ENCODE results near the gene PPP1R15B.
A peak's percentile ranks its signal among the peaks of the same experiment; 100 is the strongest.

PPP1R15B gene

GRCh38 chr1:204359474-204360255, 52.0 kb downstream of the PPP1R15B start, which contains the start of gene PLEKHA6:
Gene PLEKHA6 (minus strand): TSS chr1:204359929. CDS start chr1:204273727, 86,202 bp downstream.
- no peak for DNase-seq (ENCODE audit: low read depth, low spot score)
- ChIA-PET CTCF (interaction anchor here (0.7 to 9.5 kb wide), 17 partner anchors 9 to 489 kb away, joined by 3 to 378 read pairs (median 4); partner anchors contain the start of genes ETNK2, GOLT1A and REN), POLR2A (no interaction called here)
- peak within 1 kb of the TSS; percentile 49 for H3K4me3 ChIP-seq (ENCODE audit: low read depth, low read length)
- TF ChIP-seq, protein P1, sequence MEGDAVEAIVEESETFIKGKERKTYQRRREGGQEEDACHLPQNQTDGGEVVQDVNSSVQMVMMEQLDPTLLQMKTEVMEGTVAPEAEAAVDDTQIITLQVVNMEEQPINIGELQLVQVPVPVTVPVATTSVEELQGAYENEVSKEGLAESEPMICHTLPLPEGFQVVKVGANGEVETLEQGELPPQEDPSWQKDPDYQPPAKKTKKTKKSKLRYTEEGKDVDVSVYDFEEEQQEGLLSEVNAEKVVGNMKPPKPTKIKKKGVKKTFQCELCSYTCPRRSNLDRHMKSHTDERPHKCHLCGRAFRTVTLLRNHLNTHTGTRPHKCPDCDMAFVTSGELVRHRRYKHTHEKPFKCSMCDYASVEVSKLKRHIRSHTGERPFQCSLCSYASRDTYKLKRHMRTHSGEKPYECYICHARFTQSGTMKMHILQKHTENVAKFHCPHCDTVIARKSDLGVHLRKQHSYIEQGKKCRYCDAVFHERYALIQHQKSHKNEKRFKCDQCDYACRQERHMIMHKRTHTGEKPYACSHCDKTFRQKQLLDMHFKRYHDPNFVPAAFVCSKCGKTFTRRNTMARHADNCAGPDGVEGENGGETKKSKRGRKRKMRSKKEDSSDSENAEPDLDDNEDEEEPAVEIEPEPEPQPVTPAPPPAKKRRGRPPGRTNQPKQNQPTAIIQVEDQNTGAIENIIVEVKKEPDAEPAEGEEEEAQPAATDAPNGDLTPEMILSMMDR (IDR thresholded peaks at IDR 0.05; ENCODE audit: insufficient read depth, low read length, missing control alignments), result peak; percentile 78

- TF ChIP-seq, protein P1 (IDR thresholded peaks at IDR 0.05; ENCODE audit: insufficient read depth, low read length, missing control alignments), result no peak
- ChIA-PET CTCF (interaction anchor here (1.0 to 9.5 kb wide), 9 partner anchors 8 to 488 kb away, joined by 3 to 378 read pairs (median 124); partner anchors contain the start of genes ETNK2, GOLT1A and REN), POLR2A (no interaction called here)
- no peak for DNase-seq (ENCODE audit: low read depth, low spot score)
- H3K4me3 ChIP-seq (ENCODE audit: low read depth, low read length), result peak overlapping the region; percentile 49
These were observed 52.5 kb downstream of the PPP1R15B start for GRCh38 chr1:204359131-204359473.

GRCh38 chr1:204358605-204359004, 53.0 kb downstream of the PPP1R15B start:
- ChIA-PET POLR2A (no interaction called here), CTCF (interaction anchor here (2.6 to 9.5 kb wide), 6 partner anchors 8 to 198 kb away, joined by 16 to 378 read pairs (median 228); partner anchors contain the start of genes ETNK2, GOLT1A and REN)
- H3K4me3 ChIP-seq (ENCODE audit: low read depth, low read length), result peak overlapping the region; percentile 49
- DNase-seq (ENCODE audit: low read depth, low spot score), result no peak
- TF ChIP-seq, protein P1 (IDR thresholded peaks at IDR 0.05; ENCODE audit: insufficient read depth, low read length, missing control alignments), result no peak

GRCh38 chr1:204357551-204358490, 53.8 kb downstream of the PPP1R15B start:
- no peak for DNase-seq (ENCODE audit: low read depth, low spot score)
- ChIA-PET POLR2A (no interaction called here), CTCF (interaction anchor here (0.9 to 9.5 kb wide), 6 partner anchors 9 to 197 kb away, joined by 4 to 378 read pairs (median 228); partner anchors contain the start of genes ETNK2, GOLT1A and REN)
- TF ChIP-seq, protein P1 (IDR thresholded peaks at IDR 0.05; ENCODE audit: insufficient read depth, low read length, missing control alignments), result no peak
- H3K4me3 ChIP-seq (ENCODE audit: low read depth, low read length), result peak overlapping the region; percentile 49; the same call in 1 of the 2 replicates

DNA sequence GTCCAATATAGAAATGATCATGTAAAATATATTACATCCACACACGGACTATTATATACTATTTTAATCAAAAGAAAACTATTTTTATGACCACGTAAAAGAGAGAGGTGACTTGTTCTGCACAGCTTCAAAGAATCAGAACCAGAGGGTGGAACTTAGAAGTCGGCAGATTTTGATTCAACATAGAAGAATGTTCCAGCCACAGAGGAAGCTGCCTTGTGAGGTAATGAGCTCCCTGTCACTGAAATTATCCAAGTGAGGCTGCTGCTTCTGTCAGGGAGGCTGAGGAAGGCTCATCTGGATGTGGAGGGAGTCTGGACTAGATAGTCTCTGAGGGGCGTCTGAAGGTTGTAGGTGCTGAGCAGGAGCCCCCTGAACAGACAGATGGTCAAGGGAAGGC, 54.6 kb downstream of the PPP1R15B start:
- no peak overlapping the region for H3K4me3 ChIP-seq (ENCODE audit: low read depth, low read length)
- TF ChIP-seq, protein P1 (IDR thresholded peaks at IDR 0.05; ENCODE audit: insufficient read depth, low read length, missing control alignments), result no peak
- POLR2A ChIA-PET, result no interaction called here
- DNase-seq (ENCODE audit: low read depth, low spot score), result no peak
- CTCF ChIA-PET, result interaction anchor here (0.6 to 9.5 kb wide), 5 partner anchors 8 to 196 kb away, joined by 3 to 378 read pairs (median 319); partner anchors contain the start of genes ETNK2, GOLT1A and REN

All from AG04449 (cell line).